Activated CD8-positive, alpha-beta T cell treated with anti-CD3 and anti-CD28 coated beads for 36 hours (primary cell): Measurements from ENCODE around the gene FBH1. TPM values are rescaled to one million over a fixed set of nuclear protein-coding genes. Genes with fewer than 3 reads are reported as not detected.
"Not testable (repeated sequence)": the region's sequence is repeated elsewhere in the genome, so short reads cannot be mapped to it uniquely, and the experiment has no call there.

Experiments used
- ATAC-seq: fragments of 200-7000 bp; cut with Tn5 transposase; one replicate; pipeline ENCODE4 v1.10.0; 2021; ENCODE audit warnings: mild to moderate bottlenecking, moderate library complexity
- CTCF ChIA-PET: fragments of 350-600 bp; sonication (Branson Sonifier 250); formaldehyde crosslinking; loops from one replicate; lab custom pipeline; 2021; ENCODE audit warnings: antibody characterized with exemption; lab: Charles Lee
- POLR2A ChIA-PET: fragments of 350-600 bp; sonication (Branson Sonifier 250); formaldehyde crosslinking; loops from one replicate; lab custom pipeline; 2021; ENCODE audit warnings: antibody characterized with exemption; lab: Charles Lee
- DNase-seq: peaks from one replicate; pipeline ENCODE4 v3.0.0-alpha.2; 2020
- H3K27ac Mint-ChIP-seq: one replicate; pipeline ENCODE4 v1.8.0; 2021; ENCODE audit warnings: mild to moderate bottlenecking, mixed read lengths
- H3K27me3 Mint-ChIP-seq: one replicate; pipeline ENCODE4 v1.8.0; 2021; ENCODE audit warnings: mixed read lengths
- H3K36me3 Mint-ChIP-seq: one replicate; pipeline ENCODE4 v1.8.0; 2021; ENCODE audit warnings: low read depth, mixed read lengths
- H3K4me1 Mint-ChIP-seq: one replicate; pipeline ENCODE4 v1.8.0; 2021; ENCODE audit warnings: low read depth, mixed read lengths
- H3K4me3 Mint-ChIP-seq: one replicate; pipeline ENCODE4 v1.8.0; 2021; ENCODE audit warnings: mild to moderate bottlenecking, moderate library complexity, mixed read lengths
- H3K9me3 Mint-ChIP-seq: one replicate; pipeline ENCODE4 v1.8.0; 2021; ENCODE audit warnings: mixed read lengths
- CTCF ChIP-seq: fragments of 200-600 bp; IDR thresholded peaks from one replicate; pipeline ENCODE4 v1.8.0; 2022; ENCODE audit warnings: antibody characterized with exemption, mild to moderate bottlenecking
- intact Hi-C: fragments of 100-400 bp; cut with micrococcal nuclease; formaldehyde crosslinking; loops from one replicate; pipeline ENCODE4 v1.10.0; 2022
- total RNA-seq, 2 experiments: library from RNA; stranded (reverse); gene quantifications; one replicate each; pipeline ENCODE4 v1.2.3, GENCODE V29; 2021

The FBH1 gene
- total RNA-seq, 2 experiments from 2014 or later: 47.2 to 51.3 TPM

GRCh38 chr10:5869156-5869555, 20.9 kb upstream of the FBH1 start:
- POLR2A ChIA-PET: no interaction called here
- TF ChIP-seq CTCF: no peak
- H3K27me3 Mint-ChIP-seq: no peaks in the 10 kb centered on the region
- peaks cover 8% of the 10 kb centered on the region for H3K9me3 Mint-ChIP-seq
- intact Hi-C loops: no loop called here
- ATAC-seq: no peak
- no peak overlapping the region for H3K4me3 Mint-ChIP-seq
- peaks cover 6% of the 10 kb centered on the region for H3K4me1 Mint-ChIP-seq
- no peak for DNase-seq
- peaks cover 6% of the 10 kb centered on the region for H3K36me3 Mint-ChIP-seq
- H3K27ac Mint-ChIP-seq: no peak overlapping the region
- CTCF ChIA-PET: interaction anchor here (1.0 to 1.1 kb wide), 2 partner anchors 20 to 240 kb away, joined by 3 to 5 read pairs; no protein-coding TSS in a partner anchor

DNA sequence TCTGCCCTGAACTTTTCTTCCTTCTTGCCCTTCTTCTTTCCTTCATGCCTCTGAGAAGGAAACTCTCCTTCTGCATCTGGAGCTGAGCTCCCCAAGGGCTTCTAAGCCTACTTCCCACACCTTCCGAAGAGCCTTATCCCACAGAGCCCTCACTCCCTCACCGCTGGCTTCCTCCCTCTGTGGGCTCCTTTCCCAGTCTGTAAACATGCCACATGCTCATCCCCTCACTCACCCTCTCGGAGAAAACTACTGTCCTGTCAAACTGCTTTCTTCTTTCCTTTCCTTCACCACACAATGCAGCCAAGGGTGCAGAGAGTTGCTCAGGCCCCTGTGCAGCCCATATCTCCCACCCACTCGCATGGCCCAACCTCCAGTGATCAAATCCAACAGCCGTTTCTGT, 18.4 kb upstream of the FBH1 start:
- CTCF ChIA-PET: no interaction called here
- TF ChIP-seq CTCF: no peak

DNA sequence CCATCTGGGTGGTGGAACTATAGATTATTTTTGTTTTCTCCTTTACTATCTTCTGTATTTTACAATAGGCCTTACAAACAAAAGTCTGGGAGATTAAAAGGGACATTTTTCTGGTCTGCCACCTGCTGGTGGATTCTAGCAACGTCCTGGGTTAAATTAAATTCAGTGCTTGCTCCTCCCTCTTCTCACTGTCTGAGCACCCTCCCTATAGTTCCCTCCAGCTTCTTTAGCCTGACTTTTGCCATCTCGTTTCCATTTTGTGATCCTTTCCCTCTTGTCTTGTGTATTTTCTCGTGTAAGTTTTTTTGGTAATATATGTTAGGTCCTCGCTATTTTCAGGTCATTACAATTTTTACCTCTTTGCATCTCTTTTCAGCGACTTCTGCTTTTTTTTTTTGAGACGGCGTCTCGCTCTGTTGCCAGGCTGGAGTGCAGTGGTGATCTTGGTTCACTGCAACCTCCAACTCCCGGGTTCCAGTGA, 16.5 kb upstream of the FBH1 start:
- ChIA-PET CTCF (interaction anchor here (0.8 to 3.0 kb wide), 17 partner anchors 9 to 431 kb away, joined by 3 to 18 read pairs (median 5); partner anchors contain the start of genes ANKRD16, FBH1 and GDI2), POLR2A (interaction anchor here (0.7 to 1.4 kb wide), 3 partner anchors 13 to 63 kb away, joined by 3 to 4 read pairs (median 3); no protein-coding TSS in a partner anchor)
- DNase-seq (peak; percentile 80), ATAC-seq (peak; percentile 98)
- peak overlapping the region; percentile 21 for H3K27ac Mint-ChIP-seq
- H3K4me1 Mint-ChIP-seq: peaks cover 6% of the 10 kb centered on the region
- peak overlapping the region; percentile 6 for H3K4me3 Mint-ChIP-seq
- intact Hi-C loops: loop anchor here (5.0 kb wide), 1 partner anchor 61 kb away; the partner anchor contains the start of gene GDI2
- H3K27me3 Mint-ChIP-seq: no peaks in the 10 kb centered on the region
- TF ChIP-seq CTCF: peak; percentile 73
- H3K36me3 Mint-ChIP-seq: peaks cover 21% of the 10 kb centered on the region
- H3K9me3 Mint-ChIP-seq: peaks cover 2% of the 10 kb centered on the region

More for the DNA sequence above, 18.4 kb upstream of the FBH1 start:
- no peak for ATAC-seq
- peaks cover 6% of the 10 kb centered on the region for H3K4me1 Mint-ChIP-seq
- peaks cover 11% of the 10 kb centered on the region for H3K36me3 Mint-ChIP-seq
- no peak for DNase-seq
- H3K4me3 Mint-ChIP-seq: no peak overlapping the region
- POLR2A ChIA-PET: no interaction called here
- H3K27me3 Mint-ChIP-seq: no peaks in the 10 kb centered on the region
- intact Hi-C loops: loop anchor here (5.0 kb wide), 1 partner anchor 59 kb away; the partner anchor contains the start of gene GDI2
- peaks cover 8% of the 10 kb centered on the region for H3K9me3 Mint-ChIP-seq
- H3K27ac Mint-ChIP-seq: no peak overlapping the region

DNA sequence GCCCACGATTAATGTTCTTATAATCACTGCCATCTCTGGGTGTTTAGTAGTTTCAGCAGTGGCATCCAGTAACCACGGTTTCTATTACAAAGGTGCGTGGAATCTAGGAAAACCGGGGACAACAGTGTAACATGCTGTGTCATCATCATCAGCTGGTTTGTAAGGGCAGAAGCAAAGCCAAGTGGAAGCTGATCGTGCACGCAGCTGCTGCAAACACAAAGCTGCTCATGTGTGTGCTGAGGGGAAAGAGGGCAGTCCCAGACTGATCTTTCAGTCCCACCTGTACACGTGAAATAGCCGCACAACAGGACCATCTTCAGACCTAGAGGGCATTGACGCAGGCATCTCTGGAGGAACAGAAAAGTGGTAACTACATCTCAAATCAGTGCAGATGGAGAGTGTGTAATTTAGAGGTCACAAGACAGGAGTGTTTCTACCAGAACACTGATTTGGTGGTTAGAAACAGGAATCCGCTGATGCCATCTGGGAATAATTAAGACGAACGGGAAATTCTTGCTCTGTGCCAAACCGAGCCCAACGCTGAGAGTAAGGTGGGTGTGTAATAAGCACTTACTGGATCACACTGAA, 13.8 kb upstream of the FBH1 start:
- Mint-ChIP-seq H3K9me3 (no peaks in the 10 kb centered on the region), H3K4me3 (no peak overlapping the region), H3K27ac (no peak overlapping the region), H3K27me3 (no peaks in the 10 kb centered on the region), H3K4me1 (peaks cover 6% of the 10 kb centered on the region), H3K36me3 (peaks cover 21% of the 10 kb centered on the region)
- ATAC-seq (no peak), DNase-seq (no peak)
- no peak for TF ChIP-seq CTCF
- intact Hi-C loops: no loop called here
- ChIA-PET POLR2A (no interaction called here), CTCF (interaction anchor here (2.0 kb wide), 1 partner anchor 246 kb away, joined by 6 read pairs; no protein-coding TSS in a partner anchor)

DNA sequence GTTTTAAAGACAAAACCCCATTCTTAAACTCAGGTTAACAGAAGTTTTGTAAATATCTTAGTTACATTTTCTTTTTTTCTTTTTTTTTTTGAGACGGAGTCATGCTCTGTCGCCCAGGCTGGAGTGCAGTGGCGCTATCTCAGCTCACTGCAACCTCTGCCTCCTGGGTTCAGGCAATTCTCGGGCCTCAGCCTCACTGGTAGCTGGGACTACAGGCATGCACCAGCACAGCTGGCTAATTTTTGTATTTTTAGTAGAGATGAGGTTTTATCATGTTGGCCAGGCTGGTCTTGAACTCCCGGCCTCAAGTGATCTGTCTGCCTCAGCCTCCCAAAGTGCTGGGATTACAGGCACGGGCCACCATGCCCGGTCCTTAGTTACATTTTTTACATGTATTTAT, 13.0 kb upstream of the FBH1 start:
- DNase-seq, H3K4me3 Mint-ChIP-seq, H3K9me3 Mint-ChIP-seq, H3K27ac Mint-ChIP-seq, H3K27me3 Mint-ChIP-seq, H3K4me1 Mint-ChIP-seq, intact Hi-C loops, ATAC-seq: not testable (repeated sequence)
- ChIA-PET CTCF (interaction anchor here (0.7 to 2.0 kb wide), 4 partner anchors 10 to 247 kb away, joined by 3 to 6 read pairs (median 5); no protein-coding TSS in a partner anchor), POLR2A (interaction anchor here (0.7 kb wide), 1 partner anchor 98 kb away, joined by 3 read pairs; no protein-coding TSS in a partner anchor)
- H3K36me3 Mint-ChIP-seq: peaks cover 23% of the 10 kb centered on the region
